ENCODE data around the gene ATP11C.
"Not testable (repeated sequence)": the region's sequence is repeated elsewhere in the genome, so short reads cannot be mapped to it uniquely, and the experiment has no call there.

Gene ATP11C

DNA sequence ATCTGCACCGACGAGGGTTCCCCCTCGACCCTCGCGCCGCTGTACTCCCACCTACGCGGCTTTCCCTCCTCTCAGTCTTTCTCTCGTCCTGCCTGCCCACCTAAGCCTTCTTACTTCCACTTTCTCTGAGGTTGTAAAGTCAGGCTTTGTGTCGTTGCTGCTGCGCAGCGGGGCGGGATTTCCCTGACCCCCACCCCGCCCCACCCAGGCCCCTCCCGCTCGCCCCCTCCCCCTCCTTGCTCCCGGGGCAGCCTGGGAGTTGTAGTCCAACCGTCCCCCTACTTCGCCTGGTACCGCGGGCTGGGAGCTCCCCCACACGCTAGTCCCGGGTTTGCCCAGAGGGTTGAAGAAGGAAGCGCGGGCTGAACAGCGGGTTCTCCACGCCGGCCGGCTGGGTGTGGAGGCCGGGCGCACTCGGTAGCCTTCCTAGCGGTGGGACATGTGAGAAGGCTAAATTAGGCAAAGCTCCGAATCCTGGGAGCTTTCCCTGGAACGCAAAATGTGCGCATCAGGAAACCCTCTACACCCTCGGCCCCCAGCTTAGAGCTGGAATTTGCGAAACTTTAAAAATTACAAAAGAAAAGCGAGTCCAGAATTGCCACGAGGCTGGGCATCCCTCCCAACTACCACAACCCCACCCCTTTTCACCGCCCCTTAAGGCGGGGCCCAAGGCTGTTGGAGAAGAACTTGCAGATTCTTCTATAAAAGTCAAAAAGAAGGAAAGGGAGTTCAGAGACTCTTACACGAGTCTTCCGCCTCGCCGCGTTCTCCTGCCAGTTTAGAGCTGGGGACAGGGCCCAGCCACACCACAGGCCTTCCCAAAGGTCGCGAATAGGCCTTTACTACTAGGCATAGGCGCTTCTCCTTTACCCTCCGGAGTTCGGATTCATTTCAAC lies at the start of gene ATP11C:
Gene ATP11C, minus strand, starts transcription at position 153 of the 896 bp plus-strand sequence. CDS start 1,011 bp downstream, outside the sequence.
- DNase-seq = no peak

DNA sequence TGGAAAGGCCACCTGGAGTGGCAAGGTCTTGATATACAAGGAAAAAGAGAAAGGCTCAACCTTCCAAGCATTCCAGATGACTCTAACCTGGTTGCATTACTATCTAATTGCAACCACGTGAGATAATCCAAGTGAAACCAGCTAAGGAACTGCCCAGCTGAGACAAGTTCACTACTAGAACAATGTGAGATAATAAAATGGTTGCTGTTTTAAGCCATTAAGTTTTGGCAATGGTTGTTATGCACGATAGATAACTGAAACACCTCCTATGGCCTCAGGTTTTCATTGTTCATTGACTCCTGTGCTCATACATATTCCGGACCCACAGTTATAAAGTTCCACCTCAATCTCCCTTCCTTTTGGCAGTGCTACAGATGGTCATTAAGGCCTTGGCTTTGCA lies 41.6 kb upstream of the ATP11C start:
- no peak for DNase-seq

DNA sequence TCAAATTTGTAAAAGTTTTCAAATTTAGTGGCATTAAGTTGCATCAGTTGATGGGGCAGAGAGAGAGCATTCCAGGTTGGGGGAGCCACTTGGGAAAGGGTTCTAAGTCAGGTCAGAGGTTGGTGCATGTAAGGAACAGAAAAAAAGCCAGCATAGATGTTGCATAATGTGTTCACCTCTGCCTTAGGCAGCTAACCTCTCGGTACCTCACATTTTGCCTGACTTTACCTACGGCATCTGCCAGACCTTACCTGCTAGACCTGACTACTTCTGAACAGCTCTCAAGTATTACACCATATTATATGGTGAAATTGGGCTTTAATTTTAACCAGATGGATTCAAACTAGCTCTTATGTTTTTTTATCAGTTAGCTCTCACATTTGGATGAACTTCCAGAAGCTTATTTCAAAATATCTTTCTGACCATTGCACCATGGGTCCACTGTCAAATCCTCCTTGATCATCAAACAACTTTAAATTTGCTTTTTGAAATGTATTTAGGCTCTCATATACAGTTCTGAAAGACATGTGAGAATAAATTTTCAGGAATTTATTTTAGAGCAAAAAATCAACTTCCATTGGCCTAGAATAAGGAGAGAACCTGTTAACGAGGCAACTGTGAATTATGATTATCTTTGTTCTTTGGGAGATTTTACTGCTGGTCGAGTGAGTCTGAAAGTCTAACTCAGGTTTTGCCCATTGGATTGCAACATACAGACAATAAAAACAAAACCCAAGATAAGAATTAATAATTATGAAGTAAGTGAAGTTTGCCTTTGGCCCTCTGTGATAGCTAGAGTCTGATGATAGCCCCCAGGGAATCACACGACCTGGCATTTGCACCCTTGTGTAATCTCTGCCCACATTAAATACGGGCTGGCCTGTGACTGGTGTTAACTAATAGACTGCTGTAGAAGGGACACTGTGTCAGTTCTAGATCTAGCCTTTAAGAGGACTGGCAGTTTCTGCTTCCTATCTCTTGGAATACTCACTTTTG lies 40.1 kb upstream of the ATP11C start:
- DNase-seq = no peak

DNA sequence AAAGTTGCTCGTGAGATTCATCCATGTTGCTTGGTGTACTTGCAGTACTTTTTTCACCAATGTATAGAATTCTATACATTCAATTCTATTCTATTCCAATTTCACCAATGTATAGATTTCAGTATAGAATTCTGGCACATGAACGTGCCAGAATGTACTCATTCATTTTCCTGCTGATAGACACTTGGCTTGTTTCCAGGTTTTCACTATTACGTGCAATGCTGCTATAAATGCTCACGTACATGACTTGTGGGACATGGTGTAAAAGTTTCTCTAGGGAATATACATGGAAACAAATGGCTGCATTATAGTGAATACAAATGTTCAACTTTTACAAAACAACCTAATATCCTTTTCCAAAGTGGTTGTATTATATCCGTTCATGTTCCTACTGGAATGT lies 39.3 kb upstream of the ATP11C start:
- no peak for DNase-seq

DNA sequence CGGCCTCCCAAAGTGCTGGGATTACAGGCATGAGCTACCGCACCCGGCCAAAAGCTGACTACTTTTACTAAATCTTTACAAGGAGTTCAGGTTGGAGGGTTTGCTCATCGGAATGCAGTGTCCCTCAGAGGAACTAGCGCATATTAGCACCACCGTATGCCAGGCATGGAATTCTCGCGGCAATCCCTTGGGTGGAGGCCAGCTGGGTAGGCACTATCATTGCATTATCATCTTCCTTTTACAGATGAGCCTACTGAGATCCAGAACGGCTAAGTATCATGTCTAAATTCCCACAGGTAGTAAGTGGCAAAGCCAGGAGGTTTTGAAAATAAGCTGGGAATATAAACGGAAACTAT lies 38.5 kb upstream of the ATP11C start:
- DNase-seq = no peak

DNA sequence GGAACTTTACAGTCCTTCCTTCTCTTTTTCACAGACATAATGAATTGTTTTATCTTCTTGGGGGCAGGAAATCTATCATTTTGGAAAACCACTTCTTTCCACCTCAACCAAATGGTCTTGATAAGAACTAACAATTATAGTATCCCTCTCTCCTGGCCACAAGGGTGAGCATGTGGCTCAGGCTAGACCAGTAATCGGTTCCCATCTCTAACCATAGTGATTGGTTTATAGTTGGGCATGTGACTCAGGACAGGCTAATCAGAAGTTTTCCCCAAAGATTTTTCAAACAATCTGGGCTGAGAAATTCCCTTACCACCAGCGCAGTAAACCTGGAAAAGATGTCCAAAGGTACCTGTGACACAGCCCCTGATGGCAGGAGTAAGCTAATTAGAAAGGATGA lies 36.4 kb upstream of the ATP11C start:
- DNase-seq = no peak

DNA sequence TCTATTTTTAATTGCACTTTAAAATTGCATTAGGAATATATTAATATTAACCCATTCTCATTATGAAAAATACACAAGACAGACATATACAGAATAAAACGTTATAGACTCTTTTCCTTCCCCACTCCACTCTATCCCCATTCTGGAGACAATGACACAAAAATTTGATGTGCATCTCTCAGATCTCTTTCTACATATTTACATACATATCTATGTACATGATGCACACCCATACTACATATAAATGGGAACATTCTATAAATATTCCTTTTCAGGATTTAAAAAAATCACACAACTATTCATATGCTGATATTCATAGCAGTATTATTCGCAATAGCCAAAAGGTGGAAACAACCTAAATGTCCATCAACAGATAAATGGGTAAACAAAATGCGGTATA lies 34.9 kb upstream of the ATP11C start:
- DNase-seq = no peak

DNA sequence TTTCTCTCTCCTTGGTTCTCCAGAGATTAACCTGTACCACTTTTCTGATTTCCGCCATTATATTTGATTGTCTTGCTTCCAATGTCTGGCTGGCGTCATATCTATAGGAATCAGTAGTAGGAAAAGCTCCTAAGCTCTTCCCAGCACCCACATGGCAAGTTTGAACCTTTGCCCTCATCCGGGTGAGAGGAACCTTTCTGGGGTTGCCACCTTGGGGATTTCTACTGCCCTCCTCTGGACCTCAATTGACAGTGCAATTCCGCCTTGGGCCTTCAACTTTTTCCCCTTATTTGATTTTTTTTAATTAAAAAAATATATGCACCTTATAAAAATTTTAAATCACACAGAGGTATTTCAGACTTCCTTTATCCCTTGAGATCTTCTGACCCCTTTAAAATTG lies 34.4 kb upstream of the ATP11C start:
- no peak for DNase-seq

DNA sequence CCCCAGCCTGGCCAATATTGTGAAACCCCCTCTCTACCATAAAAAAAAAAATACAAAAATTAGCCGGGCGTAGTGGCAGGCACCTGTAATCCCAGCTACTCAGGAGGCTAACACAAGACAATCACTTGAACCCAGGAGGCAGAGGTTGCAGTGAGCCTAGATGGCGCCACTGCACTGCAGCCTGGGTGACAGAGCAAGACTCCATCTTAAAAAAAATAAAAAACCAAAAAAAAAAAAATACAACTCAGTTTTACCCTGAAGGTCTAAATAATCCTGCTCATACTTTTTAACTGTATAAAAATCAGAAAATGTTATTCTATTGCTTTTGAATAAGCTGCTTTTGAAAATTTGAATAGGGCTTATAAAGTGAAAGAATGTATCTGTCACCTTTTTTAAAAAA lies 33.3 kb upstream of the ATP11C start:
- DNase-seq = not testable (repeated sequence)

DNA sequence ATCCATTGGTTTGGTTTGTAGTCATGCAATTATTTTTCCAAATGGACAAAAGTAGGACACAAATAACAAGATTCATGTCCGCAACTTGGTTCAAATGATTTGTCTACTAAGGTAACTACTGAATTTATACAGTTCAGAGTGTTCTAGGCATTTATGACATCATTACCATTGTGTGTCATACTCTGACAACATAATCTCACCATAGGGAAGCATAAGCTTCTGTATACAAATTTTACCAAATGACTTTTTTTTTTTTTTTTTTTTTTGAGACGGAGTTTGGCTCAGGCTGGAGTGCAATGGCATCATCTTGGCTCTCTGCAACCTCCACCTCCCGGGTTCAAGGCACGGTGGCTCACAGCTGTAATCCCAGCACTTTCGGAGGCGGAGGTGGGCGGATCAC lies 32.6 kb upstream of the ATP11C start, which contains the start of gene CXorf66:
Gene CXorf66, minus strand, starts transcription at position 101 of the 400 bp plus-strand sequence. Its CDS starts 25 bp downstream, at position 76.
- no peak for DNase-seq

DNA sequence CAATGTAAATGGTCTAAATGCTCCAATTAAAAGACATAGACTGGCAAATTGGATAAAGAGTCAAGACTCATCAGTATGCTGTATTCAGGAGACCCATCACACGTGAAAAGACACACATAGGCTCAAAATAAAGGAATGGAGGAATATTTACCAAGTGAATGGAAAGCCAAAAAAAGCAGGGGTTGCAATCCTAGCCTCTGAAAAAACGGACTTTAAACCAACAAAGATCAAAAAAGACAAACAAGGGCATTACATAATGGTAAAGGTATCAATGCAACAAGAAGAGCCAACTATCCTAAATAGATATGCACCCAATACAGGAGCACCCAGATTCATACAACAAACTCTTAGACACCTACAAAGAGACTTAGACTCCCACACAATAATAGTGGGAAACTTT lies 28.2 kb upstream of the ATP11C start:
- not testable (repeated sequence) for DNase-seq

DNA sequence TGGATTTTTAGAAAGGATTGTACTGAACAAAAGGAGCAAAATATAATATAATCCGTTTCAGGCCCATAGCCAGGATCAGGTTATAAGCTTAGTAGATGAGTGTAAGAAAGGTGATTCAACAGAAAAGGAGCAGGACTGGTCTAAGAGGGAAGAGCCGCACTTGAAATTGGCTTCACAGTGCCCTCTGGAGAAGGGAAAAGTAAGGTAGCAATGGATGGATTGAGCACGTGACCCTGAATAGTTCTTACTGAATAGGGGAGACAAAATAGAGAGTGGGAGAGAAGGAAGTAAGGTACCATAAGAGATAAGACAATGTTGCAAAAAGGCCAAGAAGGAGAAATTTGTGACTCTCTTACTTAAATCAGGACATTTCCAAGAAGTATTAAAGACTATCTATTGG lies 16.9 kb upstream of the ATP11C start:
- no peak for DNase-seq

DNA sequence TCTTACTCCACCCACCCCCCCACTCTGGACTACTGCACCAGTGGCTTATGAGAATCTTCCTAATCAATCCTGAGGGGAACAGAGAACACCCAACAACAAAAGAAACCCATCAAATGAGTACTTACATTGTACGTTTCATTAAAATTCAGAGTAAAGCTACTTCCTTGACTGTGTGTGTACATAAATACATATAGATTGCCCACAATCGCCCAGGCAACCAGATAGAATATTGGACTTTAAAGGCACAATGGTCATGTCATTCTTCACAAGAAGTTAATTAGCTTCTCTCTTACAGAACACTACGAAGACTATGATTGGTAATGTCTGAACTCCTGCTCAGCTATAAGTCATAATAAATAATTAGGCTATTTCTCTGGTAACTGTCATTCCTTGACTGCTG lies 12.2 kb upstream of the ATP11C start:
- no peak for DNase-seq

DNA sequence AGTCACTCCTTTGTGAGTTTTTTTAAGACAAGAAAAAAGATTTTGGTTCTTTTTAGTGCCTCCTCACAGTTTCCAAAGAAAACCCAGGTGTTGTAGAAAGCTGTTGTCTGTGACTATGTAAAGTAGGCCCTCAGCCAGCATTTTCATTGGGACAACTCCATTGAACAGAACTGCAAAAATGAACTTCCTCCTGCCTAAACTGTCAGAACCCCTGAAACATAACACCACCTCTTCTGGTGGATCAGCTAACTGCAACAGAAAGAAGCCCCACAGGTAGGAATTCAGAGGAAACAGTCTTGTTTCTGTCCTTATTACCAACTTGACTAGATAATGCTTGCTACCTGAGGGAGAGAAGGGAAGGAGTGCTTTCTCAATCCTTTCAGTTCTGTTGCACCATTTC lies 3.4 kb upstream of the ATP11C start:
- no peak for DNase-seq

DNA sequence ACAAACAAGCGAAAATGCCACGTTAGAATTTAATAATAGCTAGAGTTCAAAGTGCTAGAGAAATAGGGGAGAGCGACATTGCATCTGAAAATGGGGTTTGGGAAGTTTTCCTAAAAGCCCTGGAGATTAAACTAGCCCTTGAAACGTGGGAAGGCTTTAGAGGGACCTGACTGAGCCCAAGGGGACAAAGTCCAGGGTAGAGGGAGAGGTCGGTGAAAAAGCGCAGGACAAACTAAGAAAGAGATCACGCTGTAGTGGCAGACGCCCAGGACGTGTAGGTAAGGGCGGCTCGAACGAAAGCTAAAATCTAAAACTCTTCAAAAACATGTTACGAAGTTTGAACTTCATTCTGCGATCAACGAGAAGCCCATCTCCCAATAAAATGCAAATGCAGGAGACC lies 1.1 kb upstream of the ATP11C start:
- no peak for DNase-seq

DNA sequence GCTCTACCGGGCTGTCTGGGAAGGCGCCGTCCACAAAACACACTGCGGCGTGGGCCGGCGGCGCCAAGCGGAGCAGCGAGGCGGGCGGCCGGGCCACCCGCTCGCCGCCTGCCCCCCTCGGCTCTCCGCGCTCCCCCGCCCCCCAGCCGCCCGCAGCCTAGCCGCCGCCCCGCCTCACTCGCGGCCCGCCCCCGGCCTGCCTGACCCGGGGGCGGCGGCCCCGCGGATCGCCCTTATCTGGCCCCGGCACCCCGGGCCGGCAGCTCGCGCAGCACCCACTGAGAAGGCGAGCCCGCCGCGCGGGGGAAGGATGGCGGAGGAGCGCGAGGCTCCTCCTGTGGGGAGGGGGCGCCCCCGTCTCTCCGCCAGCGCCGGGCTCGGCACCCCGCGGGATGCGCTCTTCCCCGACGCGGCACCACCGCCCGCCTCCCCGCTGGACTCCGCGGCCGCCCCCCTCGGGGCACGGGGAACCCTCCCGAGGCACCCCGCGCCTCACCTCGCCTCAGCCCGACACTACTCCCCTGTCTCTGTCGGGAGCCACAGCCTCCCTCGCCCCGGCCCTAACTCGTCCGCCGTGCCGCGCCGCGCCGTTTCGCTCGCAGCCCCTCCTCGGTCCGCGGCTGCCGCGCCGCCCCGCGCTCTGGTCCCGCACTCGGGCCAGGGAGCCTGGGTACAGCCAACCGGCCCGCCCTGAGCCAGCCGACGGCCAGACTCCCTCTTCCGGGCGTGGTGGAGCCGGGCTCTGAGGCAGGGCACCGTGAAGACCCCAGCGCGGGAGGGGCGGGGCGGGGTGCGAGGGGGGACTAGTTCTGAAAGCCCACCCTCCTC lies 566 bp downstream of the ATP11C start:
- no peak for DNase-seq

DNA sequence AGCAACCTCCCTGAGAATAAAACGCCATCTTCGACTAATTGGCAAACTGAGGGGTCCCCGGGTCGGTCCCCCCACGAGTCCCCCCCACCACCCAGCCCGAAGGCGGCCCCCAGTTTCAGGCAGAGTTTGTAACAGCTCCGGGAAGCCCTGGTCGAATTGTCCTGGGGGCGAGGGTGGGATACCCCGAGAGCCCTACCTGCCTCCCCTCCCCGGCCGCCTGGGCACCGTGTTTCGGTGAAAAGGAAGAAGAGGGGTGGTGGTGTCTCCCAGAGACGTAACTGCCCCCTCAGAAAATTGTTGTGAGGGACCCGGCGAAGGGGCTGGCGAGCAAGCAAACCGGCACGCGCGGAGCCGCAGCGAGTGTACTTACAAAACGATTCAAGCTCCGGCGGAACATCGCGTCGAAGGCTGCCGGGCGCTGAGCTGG lies 1.2 kb downstream of the ATP11C start:
- no peak for DNase-seq

DNA sequence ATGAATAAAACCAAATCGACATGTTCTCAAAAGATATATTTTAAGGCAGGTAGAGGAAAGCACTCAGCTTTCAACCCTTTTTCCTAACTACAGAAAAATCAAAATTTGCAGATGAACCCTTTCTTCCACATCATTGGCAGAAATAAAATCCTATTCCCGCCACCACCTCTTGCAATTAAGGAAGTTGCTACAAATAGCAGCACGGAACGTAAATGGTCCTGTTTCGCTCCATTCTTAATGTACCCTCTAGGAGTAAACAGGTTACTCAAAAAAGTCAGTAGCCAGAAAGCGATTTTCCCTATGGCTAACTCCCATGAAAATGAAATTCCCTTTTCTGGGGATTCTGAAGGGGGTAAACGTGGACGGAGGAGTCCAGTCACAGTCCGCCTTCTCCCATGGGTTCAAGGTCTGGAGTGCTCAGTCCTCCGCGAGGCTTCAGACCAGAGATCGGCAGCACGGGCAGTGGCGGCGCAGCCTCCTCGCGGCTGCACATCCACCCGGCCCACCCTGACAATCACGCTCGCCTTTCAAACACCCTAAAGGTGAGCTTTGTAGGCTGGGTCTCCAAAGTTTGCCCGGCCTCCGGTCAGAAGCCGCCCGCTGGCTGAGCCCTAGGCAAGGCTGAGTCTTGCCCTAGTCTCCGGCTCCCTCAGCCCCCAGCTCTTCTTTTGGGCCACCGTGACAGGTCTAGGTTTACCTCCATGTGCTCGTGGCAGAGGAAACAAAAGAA lies 1.8 kb downstream of the ATP11C start:
- DNase-seq = no peak

DNA sequence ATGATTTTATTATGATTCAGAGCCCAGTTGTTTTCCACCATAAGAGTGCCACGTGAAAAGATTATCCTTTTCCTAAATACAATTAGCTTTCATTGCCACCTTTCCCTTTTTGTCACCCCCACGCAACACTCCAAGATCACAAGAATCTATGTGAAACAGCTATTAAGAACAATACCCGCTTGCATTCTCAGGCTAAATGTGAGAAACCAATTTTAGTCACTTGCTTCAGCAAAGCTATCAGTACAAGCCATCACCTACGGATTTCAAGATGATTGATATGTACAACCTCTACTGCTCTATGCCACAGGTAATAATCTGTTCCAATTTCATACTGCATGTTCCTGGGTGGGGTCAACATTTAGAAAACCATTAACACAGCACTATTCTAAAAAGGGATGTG lies 2.5 kb downstream of the ATP11C start:
- DNase-seq = no peak

DNA sequence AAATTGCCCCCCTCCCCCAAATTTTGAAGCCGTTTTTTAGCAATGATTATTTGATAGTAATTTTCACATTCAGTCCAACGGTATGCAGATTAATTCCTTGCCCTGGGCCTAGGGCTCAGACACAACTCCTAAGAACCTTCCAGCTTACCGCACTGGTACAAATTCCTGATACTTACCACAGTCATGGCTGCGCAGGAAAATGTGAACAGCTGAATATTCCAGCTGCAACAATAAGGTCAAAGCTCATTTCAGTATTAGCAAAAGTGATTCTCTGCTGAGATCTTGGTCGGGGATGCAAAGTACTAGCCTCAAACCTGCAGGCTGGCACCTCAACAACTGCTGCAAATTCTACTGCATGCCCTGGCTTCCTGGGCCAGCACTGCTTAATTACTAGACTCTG lies 3.0 kb downstream of the ATP11C start:
- no peak for DNase-seq

DNA sequence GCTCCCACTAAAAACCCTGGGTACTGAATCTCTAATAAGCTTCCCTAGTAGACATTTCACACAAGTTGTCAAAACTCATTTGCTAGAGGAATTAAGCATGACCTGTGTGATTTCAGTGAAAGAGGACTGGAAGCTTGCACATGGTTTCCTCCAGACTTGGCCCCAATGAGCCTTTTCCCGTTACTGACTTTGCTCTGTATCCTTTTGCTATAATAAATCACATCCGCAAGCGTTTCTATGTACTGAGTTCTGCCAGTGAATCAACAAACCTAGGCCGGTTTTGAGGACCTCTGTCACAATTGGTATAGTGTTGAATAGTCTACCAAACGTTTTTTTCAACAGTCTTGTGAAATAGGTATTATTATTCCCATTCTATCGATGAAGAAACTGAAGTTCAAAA lies 8.2 kb downstream of the ATP11C start:
- DNase-seq = no peak

DNA sequence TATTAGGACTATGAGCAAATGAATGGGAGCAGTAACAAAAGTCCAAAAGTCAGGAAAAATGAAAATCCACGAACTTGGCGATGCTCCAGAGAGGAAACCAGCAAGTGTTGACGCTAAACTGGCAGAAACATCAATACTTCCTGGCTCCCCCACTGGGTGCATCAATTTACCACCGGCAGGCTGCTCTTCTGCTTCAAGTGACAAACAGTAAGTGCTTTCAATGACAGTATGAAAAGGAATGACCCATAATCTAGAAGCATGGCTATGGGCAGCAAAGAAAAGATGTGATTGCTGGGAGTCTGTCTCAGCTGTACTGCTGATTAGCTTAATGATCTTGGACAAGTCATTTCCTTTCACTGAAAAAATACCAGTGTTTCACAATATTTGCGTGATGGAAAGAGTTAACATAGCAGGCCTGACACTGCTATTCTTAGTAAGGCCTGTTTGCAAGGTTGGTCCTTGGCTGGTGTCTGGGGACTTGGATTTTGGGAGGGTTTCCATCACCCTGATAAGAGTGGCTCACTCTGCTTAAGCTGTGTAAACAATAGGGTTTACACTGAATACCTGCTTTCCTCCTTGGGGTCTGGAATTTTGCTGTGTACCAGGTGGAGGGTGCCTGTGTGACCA lies 8.7 kb downstream of the ATP11C start:
- DNase-seq = no peak
